HS-5 (cell line): ENCODE results near the gene OR13J1.
"Not testable (repeated sequence)": the region's sequence is repeated elsewhere in the genome, so short reads cannot be mapped to it uniquely, and the experiment has no call there.

Source experiments
- DNase-seq: peaks from one replicate; pipeline ENCODE4 v3.0.0-alpha.2; 2012; ENCODE audit warnings: low read depth

The OR13J1 gene

GRCh38 chr9:35870351-35870923 is at the start of gene OR13J1:
OR13J1 (minus strand) TSS chr9:35870401; CDS start chr9:35870401, 0 bp downstream.
- DNase-seq: no peak

DNA sequence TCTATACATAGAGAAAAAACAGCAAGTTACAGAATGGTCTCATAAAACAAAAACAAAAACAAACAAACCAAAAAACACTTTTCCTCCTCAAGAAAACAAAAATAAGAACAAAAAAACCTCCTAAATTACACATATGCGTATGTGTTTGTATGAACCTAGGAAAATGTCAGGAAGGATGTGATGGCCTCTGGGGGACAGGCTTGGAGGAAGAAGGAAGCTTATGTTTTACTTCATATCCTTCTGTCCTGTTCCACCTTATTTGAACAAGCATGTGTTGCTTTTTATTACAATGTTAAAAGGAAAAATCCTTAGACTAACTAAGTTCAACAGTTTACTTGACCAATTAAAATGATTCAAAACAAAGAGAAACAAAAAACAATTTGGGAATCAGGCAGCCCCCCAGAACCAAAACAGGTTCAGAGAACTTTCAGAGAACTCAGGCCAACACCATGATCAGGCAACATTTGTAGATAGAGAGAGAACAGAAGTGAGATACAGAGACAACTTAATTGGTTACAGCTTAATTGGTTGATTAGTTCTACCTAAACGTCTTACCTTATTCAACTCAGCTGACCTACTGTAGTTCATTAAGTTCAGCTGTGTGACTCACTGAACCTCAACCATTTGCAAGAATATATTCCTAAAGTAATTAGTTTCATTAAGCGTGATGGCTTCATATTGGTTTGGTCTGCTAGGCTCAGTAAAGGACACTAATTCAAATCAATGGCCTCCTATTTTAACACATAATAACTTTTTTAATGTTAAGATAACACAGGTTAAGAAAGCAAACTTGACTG is 49.2 kb upstream of the OR13J1 start:
- no peak for DNase-seq

DNA sequence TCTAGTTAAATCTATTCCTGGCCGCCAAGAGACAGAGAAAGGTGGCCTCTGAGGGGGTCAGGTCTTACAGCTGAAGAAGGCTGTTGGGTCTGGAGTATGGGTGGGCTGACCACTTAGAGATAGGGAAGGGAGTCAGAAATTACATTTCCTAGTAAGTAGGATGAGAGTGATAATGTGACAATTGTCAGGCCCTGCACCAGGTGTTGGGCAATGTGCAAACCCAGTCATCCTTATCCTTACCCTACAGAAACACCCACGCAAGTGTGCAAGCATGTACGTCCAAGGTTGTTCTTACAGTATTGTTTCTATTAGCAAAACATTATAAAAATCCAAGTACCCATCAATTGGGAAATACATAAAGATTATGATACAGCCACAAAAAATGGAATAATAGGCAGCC is 48.6 kb upstream of the OR13J1 start:
- no peak for DNase-seq

- DNase-seq: no peak
These were observed 47.1 kb upstream of the OR13J1 start for GRCh38 chr9:35917261-35917660.

- no peak for DNase-seq
These were observed 45.6 kb upstream of the OR13J1 start for GRCh38 chr9:35915681-35916294.

- DNase-seq: no peak
These were observed 44.2 kb upstream of the OR13J1 start for GRCh38 chr9:35914301-35914807.

DNA sequence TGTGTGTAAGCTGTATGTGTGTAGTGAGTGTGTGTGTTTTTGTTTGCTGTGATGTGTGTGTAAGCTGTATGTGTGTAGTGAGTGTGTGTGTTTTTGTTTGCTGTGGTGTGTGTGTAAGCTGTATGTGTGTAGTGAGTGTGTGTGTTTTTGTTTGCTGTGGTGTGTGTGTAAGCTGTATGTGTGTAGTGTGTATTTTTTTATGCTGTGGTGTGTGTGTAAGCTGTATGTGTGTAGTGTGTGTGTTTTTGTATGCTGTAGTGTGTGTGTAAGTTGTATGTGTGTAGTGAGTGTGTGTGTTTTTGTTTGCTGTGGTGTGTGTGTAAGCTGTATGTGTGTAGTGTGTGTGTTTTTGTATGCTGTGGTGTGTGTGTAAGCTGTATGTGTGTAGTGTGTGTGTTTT is 43.2 kb upstream of the OR13J1 start:
- not testable (repeated sequence) for DNase-seq

- no peak for DNase-seq
These were observed 42.7 kb upstream of the OR13J1 start for GRCh38 chr9:35912791-35913400.

- no peak for DNase-seq
These were observed 41.5 kb upstream of the OR13J1 start for GRCh38 chr9:35911690-35912089.

- no peak for DNase-seq
These were observed 40.6 kb upstream of the OR13J1 start for GRCh38 chr9:35910613-35911359.

DNA sequence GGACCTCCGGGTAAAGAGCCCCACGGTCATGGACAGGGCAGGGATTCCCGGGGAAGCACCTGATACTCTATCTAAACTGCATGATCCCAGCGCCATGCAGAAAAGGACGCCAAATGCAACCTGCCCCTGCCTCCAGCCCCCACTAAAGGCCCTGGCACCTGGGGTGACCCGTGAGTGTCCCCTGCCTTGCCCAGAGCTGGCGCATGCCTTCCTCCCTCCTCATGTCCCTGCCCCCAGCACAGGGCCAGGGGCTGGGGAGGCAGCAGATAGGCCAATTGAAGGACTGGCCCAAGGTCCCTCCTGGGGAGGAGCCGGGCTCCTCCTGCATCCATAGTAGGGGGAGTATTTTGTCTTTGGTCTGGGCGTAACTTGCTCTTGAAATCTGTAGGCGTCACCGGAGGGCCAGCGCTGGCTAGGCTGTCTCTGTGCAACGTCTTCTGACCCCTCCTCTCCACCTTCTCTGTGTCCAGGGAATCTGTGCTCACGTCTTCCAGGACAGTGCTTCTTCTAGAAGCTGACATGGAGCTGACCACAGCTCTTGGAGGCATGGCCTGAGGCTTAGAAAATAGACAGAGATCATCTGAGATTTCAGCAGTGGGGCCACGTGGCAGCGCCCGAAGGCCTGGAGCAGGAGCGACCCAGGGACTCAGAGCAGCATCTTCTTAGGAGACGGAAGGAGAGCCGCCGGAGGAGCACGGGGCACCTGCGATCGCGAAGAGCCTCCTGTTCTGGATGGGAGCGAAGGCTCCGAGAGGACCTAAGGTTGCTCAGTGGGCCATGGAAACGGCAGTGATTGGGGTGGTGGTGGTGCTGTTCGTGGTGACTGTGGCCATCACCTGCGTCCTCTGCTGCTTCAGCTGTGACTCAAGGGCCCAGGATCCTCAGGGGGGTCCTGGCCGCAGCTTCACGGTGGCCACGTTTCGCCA is 39.7 kb upstream of the OR13J1 start:
- no peak for DNase-seq

DNA sequence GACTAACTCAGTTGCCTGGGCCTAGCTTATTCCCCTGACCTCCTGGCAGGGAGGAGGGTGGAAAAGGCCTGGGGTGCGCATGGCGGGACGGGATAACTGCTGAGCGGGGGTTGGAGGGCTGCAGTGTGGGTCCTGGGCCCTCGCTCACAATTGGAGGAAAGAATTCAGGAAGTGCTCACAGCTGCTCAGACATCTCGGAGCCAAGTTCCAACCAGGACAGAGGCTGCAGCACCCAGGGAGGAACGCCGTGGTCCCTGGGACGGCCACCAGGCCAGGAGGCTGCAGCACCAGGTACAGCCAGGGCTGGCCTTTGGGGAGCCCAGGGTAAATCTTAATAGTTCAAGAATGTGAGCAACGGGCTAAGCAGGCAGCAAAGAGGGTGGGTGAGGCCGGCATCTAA is 39.1 kb upstream of the OR13J1 start, which contains the start of gene SPAAR:
Gene SPAAR, plus strand, starts transcription at position 217 of the 400 bp plus-strand sequence. CDS start 974 bp downstream, outside the sequence.
- no peak for DNase-seq

- DNase-seq: no peak
These were observed 38.4 kb upstream of the OR13J1 start for GRCh38 chr9:35908504-35909125.

GRCh38 chr9:35907711-35908503 is 37.7 kb upstream of the OR13J1 start:
- DNase-seq: peak; percentile 86

DNA sequence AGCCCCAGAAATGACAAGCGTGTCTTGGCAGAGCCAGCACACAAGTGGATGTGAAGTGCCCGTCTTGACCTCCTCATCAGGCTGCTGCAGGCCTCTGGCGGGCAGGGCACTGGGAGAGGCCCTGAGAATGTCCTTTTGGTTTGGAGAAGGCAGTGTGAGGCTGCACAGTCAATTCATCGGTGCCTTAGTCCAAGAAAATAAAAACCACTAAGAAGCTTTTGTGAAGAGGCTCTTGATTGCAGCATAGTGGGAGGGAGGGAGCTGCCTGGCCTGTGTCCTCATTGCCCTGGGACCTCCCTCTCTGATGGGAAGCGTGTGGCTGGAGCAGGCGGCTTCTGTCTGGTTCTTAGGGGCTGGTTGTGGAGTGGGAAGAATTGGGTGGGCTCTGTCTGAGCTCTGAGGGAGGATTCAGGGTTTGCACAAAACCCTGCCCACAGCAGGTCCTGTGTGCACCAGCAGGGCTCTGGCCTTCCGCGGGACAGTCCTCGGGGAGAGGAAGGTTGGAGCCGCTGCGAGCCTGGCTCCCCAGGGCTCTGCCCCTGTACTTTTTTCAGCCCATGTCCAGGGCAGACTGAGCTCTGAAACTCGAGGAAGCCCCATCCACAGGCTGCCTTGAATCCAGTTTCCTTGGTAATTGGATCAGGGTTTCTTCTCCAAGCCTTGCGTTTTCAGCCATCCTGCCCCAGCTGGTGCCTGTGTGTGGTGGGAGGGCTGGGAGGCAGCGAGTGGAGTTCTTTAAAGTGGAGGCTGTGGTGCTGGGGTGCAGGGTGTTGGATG is 36.9 kb upstream of the OR13J1 start:
- DNase-seq: no peak

- peak; percentile 76 for DNase-seq
These were observed 35.9 kb upstream of the OR13J1 start, which contains the start of gene HRCT1 for GRCh38 chr9:35905912-35906679. HRCT1 (plus strand) TSS chr9:35906202; CDS start chr9:35906288, 86 bp downstream.

GRCh38 chr9:35905051-35905781 is 35.0 kb upstream of the OR13J1 start:
- no peak for DNase-seq
